HG03103 (cell line): ENCODE data around the gene KMT2C.
A peak's percentile ranks its signal among the peaks of the same experiment; 100 is the strongest.
"Not testable (repeated sequence)": the region's sequence is repeated elsewhere in the genome, so short reads cannot be mapped to it uniquely, and the experiment has no call there.

Experiments
- ATAC-seq: cut with Tn5 transposase; IDR thresholded peaks from one replicate; pipeline ENCODE4 v1.9.1; 2021; ENCODE audit warnings: low read depth; ENCODE audit not compliant: unreplicated experiment

KMT2C gene

DNA sequence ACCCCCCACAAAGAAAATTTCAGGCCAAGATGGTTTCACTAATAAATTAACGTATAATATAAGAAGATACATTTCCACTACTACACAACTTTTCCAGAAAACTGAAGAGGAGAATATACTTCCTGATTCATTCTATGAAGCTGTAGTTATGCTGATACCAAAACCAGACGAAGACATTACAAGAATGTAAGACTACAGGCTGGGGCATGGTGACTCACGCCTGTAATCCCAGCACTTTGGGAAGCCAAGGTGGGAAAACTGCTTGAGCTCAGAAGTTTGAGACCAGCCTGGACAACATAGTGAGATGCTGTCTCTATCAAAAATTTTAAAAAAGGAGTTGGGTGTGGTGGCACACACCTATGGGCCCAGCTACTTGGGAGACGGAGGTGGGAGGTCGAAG lies 201.4 kb downstream of the KMT2C start:
- ATAC-seq = not testable (repeated sequence)

DNA sequence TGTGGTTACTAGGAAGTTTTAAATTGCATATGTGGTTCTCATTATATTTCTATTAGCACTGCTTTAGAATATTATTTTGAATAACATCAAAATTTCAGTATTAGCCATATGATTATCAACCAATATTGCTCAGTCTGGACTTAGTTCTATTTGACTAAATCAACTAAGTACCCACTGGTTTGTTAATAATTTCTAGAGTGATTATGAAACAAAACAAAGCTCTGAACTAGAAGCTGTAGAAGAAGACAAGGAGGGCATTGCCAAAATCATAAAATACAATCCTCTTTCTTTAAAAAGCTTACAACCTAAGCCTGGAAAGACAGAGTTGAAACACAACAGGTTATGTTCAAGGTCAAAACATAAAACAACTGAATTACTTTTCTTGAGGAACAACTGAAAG lies 204.7 kb downstream of the KMT2C start:
- ATAC-seq = no peak

DNA sequence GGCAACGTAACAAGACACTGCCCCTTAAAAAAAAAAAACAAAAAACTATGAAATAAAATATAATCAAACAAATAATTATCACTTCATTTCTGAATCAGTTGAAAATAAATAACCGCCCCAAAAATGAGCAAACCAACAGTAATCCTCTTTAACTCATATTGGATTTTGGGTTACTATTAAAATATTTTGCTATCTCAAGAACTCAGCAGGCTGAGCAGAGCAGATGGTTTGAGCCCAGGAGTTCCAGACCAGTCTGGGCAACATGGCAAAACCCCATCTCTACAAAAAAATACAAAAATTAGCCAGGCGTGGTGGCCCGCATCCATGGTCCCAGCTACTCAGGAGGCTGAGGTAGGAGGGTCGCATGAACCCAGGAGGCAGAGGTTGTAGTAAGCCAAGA lies 216.2 kb downstream of the KMT2C start:
- ATAC-seq = not testable (repeated sequence)

DNA sequence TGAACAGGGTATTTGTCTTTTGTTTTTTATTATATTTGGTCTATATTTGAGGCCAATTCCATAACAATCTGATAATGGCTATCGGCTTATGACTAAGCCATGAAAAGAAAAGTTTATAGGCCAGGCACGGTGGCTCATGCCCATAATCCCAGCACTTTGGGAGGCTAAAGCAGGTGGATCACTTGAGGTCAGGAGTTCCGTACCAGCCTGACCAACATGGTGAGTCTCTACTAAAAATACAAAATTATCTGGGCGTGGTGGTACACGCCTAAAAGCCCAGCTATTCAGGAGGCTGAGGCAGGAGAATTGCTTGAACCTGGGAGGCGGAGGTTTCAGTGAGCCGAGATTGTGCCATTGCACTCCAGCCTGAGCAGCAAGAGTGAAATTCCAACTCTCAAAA lies 227.0 kb downstream of the KMT2C start:
- ATAC-seq = not testable (repeated sequence)

DNA sequence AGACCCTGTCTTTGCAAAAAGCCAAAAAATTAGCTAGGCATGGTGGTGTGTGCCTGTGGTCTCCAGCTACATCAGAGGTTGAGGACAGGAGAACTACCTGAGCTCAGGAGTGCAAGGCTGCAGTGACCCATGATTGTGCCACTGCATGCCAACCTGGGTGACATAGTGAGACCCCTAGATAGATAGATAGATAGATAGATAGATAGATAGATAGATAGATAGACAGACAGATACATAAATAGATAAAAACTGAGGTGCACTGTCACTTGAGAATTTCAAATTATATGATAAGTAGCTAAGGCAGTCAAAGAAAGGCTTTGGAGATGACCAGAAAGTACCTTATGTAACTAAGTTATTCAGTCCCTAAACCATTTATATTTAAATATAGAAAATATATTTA lies 231.4 kb downstream of the KMT2C start:
- not testable (repeated sequence) for ATAC-seq

DNA sequence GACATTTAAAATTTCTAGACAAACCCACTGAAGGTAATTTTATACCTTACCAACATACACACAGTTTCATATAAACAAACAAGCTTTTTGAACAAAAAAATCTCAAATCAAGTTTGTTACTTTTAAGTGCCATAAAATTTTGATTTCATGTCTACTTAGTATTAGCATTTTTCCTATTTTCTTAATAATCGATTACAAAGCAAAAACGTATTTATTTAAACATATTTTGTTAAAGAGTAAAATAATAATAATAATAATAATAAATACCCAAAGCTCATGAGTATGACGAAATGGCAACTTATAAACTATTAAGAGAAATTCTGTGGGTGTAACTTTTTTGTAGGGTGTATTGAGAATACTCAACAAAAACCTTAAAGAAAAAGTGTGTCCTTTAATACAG lies 232.7 kb downstream of the KMT2C start:
- no peak for ATAC-seq

DNA sequence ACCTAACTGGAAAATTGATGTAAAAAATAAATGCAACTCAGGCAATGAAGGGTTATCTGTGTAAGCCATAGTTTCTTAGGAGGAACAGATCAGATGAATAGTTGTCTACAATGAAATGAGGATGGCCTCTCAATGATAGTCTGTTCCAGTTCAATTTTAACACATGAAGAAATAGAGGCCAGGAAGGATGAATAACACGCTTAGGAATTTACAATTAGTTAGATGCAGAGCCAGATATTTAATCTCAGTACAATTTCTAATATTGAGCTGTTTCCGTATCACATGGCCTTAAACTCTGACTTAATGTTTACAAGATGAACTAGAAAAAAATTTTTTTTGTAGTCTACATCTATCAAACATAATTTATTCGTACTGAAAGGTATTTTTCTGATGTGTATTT lies 233.7 kb downstream of the KMT2C start:
- no peak for ATAC-seq

DNA sequence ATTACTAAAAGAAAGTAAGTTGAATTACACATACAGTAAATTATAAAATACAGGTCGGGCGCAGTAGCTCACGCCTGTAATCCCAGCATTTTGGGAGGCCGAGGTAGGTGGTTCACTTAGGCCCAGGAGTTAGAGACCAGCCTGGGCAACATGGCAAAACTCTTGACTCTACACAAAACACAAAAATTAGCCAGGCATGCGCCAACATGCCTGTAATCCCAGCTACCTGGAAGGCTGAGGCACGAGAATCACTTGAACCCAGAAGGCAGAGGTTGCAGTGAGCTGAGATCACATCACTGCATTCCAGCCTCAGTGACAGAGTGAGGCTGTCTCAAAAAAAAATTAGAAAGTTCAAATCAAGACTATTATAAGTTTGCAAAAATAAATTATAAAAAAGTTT lies 235.4 kb downstream of the KMT2C start:
- no peak for ATAC-seq

DNA sequence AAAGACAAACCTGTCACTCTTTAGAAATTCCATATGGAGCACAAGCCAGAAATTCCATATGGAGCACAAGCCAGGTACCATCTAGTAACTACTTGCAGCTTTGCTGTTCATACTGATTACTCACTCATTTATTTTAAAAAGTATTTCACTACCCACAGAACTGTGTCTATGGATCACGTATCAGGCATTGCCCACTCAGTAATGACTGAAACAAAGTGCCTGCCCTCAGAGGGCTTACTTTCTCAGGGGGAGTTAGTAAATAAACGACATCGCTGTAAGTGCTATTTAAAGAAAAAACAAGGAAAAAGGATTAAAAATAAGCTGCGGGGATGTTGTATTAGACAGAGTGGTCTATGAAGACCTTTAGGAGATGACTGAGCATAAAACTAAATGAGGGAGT lies 239.4 kb downstream of the KMT2C start:
- no peak for ATAC-seq

DNA sequence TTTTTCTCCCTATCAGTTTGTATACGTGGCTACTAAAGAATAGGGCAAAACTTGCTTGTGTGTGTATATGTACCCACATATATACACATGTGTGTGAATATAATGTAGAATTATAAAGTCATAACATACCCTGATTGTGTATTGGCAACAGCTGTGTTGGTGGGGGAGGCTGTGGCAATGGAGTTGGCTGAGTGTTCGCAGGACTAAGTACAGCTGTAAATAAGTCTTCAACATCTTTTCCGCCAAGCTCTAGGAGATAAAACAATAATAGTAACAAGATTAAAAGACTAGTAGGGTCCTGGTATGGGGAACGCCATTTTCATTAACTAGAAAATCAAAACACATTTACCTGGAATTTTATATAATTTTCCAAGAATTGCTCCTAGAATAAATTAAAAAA lies 241.9 kb downstream of the KMT2C start:
- ATAC-seq = no peak

DNA sequence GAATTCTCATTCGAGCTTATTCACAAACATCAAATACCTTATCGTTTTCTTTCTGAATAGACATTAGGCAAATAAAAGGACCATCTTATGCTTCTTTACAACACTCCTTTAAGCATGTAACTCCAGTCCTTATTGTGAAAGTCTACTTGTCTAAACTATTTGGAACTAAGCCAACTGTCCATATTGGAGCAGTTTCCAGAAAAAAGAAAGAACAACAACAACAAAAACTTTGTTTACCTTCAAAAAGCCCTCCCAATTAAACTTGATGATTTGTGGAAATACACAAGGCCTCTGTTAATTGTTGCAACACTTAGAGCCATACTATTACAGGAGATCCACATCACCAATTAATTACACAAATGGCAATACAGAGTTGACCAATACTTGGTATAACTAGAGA lies 246.7 kb downstream of the KMT2C start:
- ATAC-seq = no peak

DNA sequence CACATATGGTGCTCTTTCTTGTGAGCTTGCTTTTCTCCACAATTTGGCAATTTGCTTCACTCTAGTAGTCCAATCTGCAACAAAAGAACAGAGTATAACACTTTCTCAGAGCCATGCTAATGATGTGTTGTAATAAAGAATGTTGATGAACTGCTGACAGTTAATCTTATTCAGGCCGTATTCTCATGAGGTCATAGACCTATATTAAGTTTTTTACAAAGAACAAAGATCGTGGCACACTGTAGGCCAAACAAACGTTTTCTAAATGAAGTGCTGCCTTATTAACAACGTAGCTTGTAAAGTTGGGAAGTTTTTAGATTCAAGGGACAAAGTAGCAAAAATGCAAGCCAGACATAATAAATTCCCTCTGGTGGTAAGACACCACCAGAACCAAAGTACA lies 250.2 kb downstream of the KMT2C start:
- no peak for ATAC-seq

DNA sequence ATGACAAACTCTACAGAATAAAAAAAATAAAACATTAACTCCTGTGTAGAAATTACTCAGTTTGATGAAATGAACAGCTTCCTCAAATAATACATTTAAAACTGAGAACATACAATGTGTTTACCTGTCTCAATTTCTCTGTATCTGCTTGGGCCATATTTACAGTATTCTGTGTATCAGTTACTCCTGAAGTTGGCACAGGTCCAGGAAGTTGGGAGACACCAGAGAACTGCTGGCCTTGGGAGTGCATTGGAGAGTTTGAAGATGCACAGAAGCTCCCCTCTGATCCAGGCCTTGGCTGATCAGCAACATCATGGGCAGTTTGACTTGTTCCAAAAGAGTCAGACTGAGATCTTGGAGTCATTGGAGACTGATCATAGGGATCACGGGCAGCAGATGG lies 255.2 kb downstream of the KMT2C start:
- ATAC-seq = no peak

DNA sequence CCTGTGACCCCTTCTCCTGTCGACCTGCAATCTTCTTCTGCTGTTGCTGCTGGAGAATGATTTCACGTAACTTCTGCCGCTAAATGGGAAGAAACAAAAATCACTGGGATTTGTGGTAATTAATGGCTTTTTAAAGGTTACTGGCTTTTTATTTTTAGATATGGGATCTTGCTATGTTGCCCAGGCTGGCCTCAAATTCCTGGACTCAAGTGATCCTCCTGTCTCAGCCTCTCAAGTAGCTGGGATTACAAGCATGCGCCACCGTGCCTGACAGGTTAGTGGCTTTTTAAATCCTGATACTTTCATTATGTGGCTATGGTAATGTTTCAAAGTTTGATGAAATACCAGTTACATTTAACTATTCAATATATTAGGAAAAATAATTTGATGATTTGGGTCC lies 255.8 kb downstream of the KMT2C start:
- no peak for ATAC-seq

DNA sequence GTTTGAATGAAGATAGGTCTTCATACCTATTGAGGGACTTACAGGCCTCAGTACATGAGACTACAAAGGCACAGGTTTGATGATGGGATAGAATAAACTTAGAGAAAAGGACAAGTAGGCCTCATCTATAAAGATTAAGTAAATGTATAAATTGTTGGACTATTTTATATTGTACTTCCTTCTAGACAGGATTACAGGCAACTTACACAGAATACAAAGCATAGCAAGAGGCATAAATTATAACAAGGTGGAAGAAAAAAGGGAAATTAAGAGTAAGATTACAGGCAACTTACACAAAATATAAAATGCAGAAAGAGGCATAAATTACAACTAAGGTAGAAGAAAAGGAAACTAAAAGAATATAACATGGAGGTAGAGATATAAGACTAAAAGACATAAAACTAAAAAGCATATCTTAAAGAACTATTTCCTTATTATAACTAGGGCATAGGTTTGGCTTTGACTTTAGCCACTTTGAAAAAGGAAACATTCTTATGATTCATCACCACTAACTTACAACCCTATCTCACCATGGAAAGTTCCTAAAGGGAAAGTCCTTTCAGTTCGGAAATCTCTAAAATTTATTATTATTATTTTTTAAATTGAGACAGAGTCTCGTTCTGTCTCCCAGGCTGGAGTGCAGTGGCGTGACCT lies 257.3 kb downstream of the KMT2C start:
- ATAC-seq = no peak

DNA sequence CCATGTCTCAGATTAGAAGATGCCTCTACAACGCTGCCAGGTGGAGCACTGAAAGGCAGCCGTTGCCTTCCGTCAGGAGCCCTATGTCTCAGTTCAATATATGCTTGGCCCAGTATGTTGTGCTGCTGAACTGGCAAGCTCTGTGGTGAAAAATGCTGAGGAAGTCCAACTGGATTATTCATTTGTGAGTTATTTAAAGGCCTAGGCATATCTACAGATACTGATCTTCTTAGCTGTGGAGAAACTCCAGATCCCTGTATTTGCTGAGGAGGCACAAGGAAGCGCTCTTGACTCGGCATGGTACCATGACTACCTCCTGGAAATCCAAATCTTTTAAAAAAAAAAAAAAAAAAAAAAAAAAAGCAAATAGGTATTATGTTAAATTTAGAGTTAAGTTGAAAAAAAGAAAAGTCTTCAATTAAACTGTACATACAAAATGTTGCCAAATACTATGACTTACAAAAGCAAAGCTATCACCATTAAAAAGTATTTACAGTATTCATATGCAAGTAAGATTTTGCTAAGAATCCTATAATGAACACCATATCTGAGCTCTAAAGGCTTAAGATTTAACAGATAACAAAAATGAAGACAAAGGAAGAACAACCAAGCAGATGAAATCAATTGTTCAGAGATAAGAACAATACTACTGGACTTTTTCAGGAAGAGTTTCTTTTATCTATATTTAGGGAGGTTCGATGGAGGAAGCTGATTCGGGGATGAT lies 258.0 kb downstream of the KMT2C start:
- no peak for ATAC-seq

DNA sequence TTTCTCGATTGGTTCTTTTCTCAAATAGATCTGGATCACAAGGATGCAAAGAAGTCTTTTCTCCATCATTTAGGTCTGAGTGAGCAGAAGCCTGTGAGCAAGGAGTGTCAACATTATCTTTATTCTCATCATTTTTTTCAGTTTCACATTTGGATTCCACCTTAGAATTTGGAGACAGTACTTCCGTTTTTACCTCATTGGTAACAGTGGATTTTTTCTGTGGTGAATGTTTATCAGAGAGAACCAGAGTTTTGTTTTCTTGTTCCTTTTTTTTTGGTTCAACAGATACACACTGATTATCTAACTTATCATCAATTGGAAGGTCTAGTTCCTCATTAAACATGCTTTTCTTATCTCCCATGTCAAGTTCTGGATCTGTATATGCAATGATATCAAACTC lies 259.0 kb downstream of the KMT2C start:
- peak; percentile 67 for ATAC-seq

DNA sequence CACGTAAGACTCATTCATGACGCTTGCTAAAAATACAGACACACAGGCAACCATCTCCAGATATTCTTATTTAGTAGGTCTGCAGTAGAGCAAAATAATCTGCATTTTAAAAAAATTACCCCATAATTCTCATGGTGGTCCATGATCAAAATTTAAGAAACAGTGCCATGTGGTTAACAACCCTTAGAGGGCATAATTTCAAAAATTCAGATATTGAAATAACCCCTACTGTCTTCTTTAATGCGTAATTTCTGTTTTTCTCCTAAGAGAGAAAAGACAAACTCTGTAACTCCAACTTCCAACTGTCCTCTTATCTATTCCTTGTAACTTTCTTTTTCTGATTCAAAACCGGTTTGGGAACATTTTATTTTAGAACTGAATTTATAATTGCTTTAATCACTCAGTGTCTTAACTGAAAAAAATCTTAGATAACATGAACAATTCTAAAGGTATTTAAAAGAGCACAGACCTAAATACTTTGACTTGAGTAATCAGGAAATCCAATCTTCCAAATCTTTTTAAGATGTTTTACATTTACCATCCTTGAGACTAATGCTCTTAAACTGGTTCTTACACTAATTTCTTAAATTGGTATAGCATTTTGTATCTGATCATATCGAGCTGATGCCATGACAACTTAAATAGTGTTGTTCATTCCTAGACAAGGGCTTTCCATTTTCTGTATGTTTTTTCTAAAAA lies 262.3 kb downstream of the KMT2C start:
- no peak for ATAC-seq

DNA sequence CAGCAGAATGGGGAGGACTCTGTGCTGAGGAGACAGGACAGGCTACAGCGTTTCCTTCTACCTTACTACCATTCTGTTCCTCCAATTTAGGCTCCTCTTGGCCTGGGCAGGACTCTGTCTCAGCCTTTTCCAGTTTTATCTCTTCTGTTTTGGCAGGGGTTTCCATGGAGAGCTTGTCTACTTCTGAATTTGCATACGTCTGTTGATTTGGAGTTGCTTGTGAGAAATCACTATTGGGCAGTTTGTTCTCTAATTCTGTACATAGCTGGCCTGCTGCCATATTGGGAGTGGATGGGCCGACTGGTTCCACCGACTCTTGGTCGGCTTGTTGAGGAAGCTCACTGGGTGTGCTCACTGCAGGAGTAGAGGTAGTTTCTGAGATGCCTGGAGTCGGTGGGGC lies 273.5 kb downstream of the KMT2C start:
- no peak for ATAC-seq

DNA sequence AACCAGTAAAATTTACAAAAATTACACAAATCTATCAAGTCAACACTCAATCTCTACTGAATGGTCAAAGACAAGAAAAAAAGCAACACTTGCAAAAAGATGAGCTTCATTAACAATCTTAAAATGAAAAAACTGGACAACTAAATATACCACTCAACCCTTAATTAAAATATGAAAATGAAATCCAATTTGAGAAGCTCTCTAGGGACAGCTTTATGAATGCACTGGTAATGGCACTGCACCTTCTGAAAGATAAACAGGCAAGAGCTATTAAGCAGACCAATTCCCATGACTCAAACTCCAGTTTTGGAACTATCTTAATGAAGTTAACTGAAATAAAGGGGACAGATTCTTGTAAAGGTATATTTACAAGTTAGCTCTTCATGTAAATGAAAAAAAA lies 274.6 kb downstream of the KMT2C start:
- no peak for ATAC-seq

DNA sequence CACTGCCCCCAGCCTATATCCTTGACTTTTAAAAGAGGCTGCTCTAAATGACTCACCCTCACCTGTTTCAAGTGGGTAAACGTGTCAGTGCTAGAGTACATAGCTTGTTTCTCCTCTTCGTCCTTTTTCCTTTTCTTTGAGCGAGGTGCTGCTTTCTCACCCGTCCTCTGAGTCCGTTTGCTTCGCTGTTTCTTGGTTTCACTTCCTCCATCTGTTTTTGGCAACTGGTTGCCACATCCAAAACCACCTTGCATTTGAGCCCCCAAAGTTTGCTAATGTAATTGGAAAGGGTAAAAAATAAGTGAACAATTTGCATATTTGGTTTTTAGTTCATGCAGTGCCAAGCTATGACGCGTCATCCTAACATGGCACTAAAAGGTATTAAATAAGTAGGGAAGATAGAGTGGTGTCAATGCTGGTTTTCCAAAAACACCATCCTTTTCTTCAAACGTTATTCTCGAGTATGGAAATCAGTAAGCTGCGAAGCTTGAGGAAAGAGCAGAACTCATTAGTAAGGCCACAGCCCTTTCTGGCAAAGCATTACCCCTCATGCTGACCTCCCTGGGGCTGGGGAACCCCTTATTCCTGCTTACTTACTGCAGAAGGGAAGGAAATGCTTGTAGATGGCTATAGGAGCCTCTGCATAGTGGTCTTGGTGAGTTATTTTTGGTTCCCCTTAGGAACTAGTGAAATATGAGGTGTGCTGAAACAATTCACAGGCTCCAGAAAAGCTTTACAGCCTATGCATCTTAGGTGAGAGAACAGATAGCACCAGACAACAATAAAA lies 276.8 kb downstream of the KMT2C start:
- peak; percentile 91 for ATAC-seq
